SK-N-MC (cell line): ENCODE results near the gene LGALS13.

Experiments used
- DNase-seq: peaks from one replicate; pipeline ENCODE4 v3.0.0-alpha.2; 2011; ENCODE audit warnings: low read depth, low spot score
- H3K27ac ChIP-seq: fragments of 200-600 bp; sonication (generic); 2 replicates; pipeline ENCODE4 v1.5.1; 2016; ENCODE audit warnings: mixed run types
- H3K36me3 ChIP-seq: fragments of 200-600 bp; sonication (generic); 2 replicates; pipeline ENCODE4 v1.6.1; 2017; ENCODE audit warnings: antibody characterized with exemption, low read length, mixed read lengths; ENCODE audit not compliant: insufficient read depth
- H3K4me3 ChIP-seq: fragments of 200-600 bp; sonication (generic); 2 replicates; pipeline ENCODE4 v1.5.1; 2016
- H3K9ac ChIP-seq: fragments of 200-600 bp; sonication (generic); 2 replicates; pipeline ENCODE4 v1.8.0; 2017; ENCODE audit warnings: mixed run types, mixed read lengths; ENCODE audit not compliant: insufficient read length
- H3K9me3 ChIP-seq: fragments of 200-600 bp; sonication (generic); 2 replicates; pipeline ENCODE4 v1.6.1; 2017; ENCODE audit warnings: low read depth, mild to moderate bottlenecking, antibody characterized with exemption, low read length, moderate library complexity, mixed read lengths
- EZH2 ChIP-seq: fragments of 200-600 bp; sonication (generic); IDR thresholded peaks from one replicate; pipeline ENCODE4 v1.6.1; 2017; ENCODE audit warnings: antibody characterized with exemption
- FOXP2 ChIP-seq: optimal IDR thresholded peaks from 2 replicates; pipeline ENCODE3; 2011; ENCODE audit warnings: mild to moderate bottlenecking, moderate library complexity; ENCODE audit not compliant: insufficient read depth; ENCODE audit errors: extremely low read length, control extremely low read depth
- POLR2AphosphoS5 ChIP-seq: IDR thresholded peaks from 2 replicates; pipeline ENCODE4 v1.6.1; 2012; ENCODE audit warnings: mild to moderate bottlenecking, low read depth, low read length, borderline replicate concordance

The LGALS13 gene, protein sequence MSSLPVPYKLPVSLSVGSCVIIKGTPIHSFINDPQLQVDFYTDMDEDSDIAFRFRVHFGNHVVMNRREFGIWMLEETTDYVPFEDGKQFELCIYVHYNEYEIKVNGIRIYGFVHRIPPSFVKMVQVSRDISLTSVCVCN

DNA sequence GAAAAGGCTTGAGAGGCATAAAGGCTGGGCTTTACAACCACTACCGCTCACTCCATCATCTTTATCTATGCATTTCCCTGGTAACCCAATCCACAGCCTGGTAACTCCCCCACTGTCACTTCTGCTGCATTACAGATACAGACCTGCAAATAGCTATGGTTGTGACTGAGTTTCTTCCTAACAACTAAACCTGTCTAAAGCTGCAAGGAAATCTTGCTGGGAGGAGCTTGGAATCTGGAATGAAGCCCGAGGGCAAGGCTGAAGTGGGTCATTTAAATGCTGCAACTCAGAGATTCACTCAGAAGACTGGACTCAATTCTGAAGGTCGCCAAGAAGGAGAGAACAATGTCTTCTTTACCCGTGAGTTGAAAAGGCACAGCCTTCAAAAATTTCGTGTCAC, at the start of gene LGALS13:
TSS of gene LGALS13 (plus strand) at position 301 of the 400 bp plus-strand sequence. CDS start at position 346, 45 bp downstream.
- no peak within 1 kb of the TSS for H3K27ac ChIP-seq
- no peak within 1 kb of the TSS for H3K9ac ChIP-seq
- no peaks in the 10 kb centered on the region for H3K36me3 ChIP-seq
- no peak for DNase-seq
- no peak within 1 kb of the TSS for H3K4me3 ChIP-seq
- no peaks in the 10 kb centered on the region for H3K9me3 ChIP-seq
- no peak for TF ChIP-seq POLR2AphosphoS5
- TF ChIP-seq EZH2: no peak
- TF ChIP-seq FOXP2: no peak

DNA sequence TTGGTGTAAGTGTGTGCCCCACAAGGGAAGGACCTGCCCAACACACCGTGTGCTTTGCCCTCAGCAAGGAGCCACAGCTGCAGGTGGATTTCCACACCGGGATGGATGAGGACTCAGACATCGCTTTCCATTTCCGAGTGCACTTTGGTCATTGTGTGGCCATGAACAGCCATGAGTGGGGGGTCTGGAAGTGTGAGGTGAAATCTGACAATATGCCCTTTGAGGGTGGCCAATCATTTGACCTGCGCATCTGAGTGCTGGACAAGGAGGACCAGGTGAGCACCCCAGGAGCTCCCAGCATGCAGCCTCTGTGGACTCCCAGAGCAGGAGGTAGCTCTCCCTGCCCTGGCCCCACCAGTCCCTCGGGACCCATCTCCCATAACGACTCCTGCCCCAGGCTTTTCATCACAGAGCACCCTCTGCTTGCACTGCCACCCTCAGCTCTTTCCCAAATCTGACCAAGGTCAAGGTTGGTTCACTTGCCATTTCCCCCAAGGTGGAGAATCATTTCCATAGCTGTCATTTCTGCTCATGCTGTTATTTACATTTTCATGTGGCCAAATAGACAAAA, 49.2 kb upstream of the LGALS13 start:
- no peak for TF ChIP-seq POLR2AphosphoS5
- no peak for TF ChIP-seq FOXP2
- TF ChIP-seq EZH2: no peak
- DNase-seq: no peak

DNA sequence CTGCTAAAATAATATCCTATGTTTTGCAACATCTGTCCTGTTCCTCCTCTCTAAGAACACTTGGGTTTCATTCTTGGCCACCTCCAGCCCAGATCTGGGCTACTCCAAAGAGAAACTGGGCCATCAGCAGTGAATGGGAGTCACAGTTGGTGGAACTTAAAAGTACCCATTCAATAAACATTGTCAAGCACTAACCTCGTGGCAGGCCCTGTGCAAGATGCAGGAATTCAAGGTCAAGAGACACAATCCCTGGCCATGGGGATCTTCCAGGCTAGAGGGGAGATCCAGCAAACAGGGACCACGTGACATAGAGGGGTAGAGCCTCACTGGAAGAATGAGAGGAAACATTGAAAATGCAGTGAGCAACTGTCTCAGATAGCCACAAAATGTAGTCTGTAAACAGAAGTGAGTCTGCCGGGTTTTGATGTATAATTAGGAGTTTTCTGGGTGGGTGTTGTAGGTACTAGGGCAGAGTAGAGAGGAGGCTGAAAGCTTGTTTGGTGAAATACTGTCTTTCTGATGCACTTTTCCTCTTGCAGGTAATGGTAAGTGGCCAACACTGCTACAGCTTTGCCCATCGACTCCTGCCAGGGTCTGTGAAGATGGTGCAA, 47.5 kb upstream of the LGALS13 start:
- Histone ChIP-seq H3K4me3 (no peak overlapping the region), H3K36me3 (no peaks in the 10 kb centered on the region), H3K27ac (no peak overlapping the region), H3K9ac (no peak overlapping the region), H3K9me3 (no peaks in the 10 kb centered on the region)
- DNase-seq: no peak
- TF ChIP-seq FOXP2 (no peak), POLR2AphosphoS5 (no peak), EZH2 (no peak)

More for the DNA sequence above, 49.2 kb upstream of the LGALS13 start:
- H3K9me3 ChIP-seq: no peaks in the 10 kb centered on the region
- H3K27ac ChIP-seq: no peak overlapping the region
- H3K36me3 ChIP-seq: no peaks in the 10 kb centered on the region
- H3K4me3 ChIP-seq: no peak overlapping the region
- H3K9ac ChIP-seq: no peak overlapping the region

DNA sequence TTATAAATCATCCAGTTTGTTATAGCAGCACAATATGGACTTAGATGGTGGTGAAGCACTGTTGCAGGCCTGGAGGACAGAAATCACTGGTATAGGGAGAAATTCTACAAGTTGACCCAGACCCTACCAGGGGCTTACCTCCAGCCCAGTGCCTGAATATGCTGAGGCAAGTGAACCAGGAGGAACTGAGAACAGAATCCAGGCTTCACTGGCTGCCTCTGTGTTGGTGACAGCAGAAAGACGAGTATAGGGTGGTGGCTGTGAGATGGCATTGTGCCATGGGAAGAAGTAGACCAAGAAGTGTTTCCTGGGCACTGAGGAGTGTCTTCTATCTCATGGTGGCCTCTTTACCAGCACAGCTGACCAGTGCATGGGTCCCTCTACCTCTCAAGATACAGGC, 46.4 kb upstream of the LGALS13 start:
- Histone ChIP-seq H3K27ac (no peak overlapping the region), H3K36me3 (no peaks in the 10 kb centered on the region), H3K9me3 (no peaks in the 10 kb centered on the region), H3K9ac (no peak overlapping the region), H3K4me3 (no peak overlapping the region)
- TF ChIP-seq FOXP2: no peak
- no peak for TF ChIP-seq EZH2
- no peak for TF ChIP-seq POLR2AphosphoS5
- no peak for DNase-seq

DNA sequence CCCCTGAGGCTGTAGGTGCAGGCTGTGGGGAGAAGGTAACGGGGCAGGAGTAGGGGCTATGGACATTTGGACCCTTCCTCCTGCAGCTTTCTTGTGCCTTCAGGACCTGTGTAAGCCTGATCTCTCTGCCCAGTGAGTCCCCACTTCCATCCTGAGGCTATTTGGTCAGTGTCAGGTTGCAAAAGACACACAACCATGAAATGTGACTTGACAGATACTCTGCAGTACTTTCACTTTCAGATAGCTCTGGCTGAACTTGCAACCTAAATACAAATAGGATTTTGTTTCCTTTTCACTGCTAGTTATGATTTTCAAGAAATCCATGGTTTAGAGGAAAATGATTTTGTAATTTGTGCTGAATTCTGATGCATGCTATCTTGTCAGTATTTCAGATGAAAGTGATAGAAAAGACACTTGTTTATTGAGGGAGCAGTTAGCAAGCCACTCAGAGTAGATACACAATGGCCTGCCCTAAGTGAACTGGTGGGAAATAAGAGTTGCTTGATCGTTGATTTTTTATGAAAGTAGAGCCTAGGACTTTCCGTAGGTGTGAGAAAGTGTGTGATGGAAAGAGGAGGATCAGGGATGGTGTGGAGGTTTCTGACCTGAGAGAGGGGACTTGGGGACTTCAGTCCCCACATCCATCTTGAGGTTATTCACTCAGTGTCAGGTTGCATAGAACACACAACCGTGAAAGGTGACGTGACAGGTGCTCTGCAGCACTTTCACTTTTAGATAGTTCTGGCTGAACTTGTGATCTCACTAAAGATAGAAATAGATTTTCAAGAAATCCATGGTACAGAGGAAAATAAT, 44.3 kb upstream of the LGALS13 start:
- no peak for DNase-seq
- TF ChIP-seq FOXP2: no peak
- TF ChIP-seq EZH2: no peak
- no peak for TF ChIP-seq POLR2AphosphoS5
- Histone ChIP-seq H3K9ac (no peak overlapping the region), H3K4me3 (no peak overlapping the region), H3K9me3 (no peaks in the 10 kb centered on the region), H3K27ac (no peak overlapping the region), H3K36me3 (no peaks in the 10 kb centered on the region)

DNA sequence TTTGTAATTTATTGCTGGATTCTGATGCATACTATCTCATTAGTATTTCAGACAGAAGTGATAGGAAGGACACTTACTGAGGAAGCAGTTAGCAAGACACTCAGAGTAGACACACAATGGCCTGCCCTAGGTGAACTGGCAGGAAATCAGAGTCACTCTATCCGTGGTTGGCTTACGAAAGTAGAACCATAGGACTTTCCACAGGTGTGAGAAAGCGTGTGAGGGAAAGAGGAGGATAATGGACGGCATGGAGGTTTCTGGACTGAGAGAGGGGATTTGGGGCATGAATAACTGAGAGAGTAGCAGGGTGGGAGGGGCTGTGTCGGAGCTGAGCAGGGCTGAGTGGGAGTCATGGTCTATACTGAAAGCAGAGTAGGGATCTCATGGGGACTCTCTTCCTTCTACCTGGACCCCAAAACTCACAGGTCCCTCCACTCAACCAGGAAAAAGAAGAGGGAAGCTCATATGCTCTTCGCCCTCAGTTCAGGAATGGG, 43.7 kb upstream of the LGALS13 start:
- H3K4me3 ChIP-seq: no peak overlapping the region
- DNase-seq: no peak
- H3K36me3 ChIP-seq: no peaks in the 10 kb centered on the region
- no peak overlapping the region for H3K9ac ChIP-seq
- no peak overlapping the region for H3K27ac ChIP-seq
- no peaks in the 10 kb centered on the region for H3K9me3 ChIP-seq
- no peak for TF ChIP-seq POLR2AphosphoS5
- no peak for TF ChIP-seq EZH2
- no peak for TF ChIP-seq FOXP2

DNA sequence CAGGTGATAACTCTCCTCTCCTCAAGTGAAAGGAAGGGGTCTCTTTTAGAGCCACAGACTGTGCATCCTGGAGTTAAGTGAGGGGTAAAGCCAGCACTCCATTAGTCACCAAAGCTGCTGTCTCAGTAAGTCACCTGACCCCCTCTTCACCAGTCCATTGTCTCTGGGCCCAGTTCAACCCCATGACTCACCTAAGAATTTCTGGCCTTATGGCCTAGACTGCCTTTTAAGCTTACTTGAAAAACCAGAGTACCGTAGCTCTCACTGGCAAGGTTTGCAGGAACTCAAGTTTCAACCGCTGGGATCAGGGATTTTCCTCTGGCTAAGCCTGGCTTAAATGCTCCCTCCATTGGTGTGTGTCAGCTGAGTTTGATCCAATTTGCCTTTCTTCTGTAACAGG, 38.9 kb upstream of the LGALS13 start:
- no peak overlapping the region for H3K27ac ChIP-seq
- no peak for DNase-seq
- no peaks in the 10 kb centered on the region for H3K9me3 ChIP-seq
- H3K36me3 ChIP-seq: no peaks in the 10 kb centered on the region
- no peak overlapping the region for H3K4me3 ChIP-seq
- TF ChIP-seq EZH2: no peak
- TF ChIP-seq FOXP2: no peak
- no peak for TF ChIP-seq POLR2AphosphoS5
- H3K9ac ChIP-seq: no peak overlapping the region

DNA sequence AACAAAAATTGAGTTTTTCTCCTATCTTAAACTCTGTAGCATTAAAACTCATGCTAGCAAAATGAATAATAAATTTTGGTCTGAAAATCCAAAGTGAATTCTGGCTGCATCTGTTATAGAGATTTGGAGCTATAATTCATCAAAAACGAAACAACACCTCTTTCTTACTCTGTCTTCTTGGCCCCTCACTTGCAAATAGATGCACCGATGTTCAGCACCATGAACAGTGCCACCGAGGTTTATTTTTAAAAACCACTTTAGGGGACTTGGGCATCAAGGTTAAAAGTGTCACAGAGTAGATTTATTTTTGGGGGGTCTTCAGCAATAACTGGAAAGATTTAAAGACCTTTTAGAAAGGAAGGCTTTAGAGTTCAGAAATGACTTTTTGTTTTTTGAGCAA, 36.3 kb upstream of the LGALS13 start:
- no peak overlapping the region for H3K9ac ChIP-seq
- no peaks in the 10 kb centered on the region for H3K9me3 ChIP-seq
- no peaks in the 10 kb centered on the region for H3K36me3 ChIP-seq
- DNase-seq: no peak
- TF ChIP-seq EZH2 (no peak), POLR2AphosphoS5 (no peak), FOXP2 (no peak)
- no peak overlapping the region for H3K27ac ChIP-seq
- no peak overlapping the region for H3K4me3 ChIP-seq
